CD4-positive, alpha-beta T cell treated with Interleukin-2 at 100 ng/mL for 4 hours (primary cell): ENCODE data around the gene LRRN4CL.
"Not testable (repeated sequence)": the region's sequence is repeated elsewhere in the genome, so short reads cannot be mapped to it uniquely, and the experiment has no call there.

Experiments
- DNase-seq: peaks from one replicate; pipeline ENCODE4 v3.0.0-alpha.2; 2020; ENCODE audit warnings: low spot score

LRRN4CL gene

DNA sequence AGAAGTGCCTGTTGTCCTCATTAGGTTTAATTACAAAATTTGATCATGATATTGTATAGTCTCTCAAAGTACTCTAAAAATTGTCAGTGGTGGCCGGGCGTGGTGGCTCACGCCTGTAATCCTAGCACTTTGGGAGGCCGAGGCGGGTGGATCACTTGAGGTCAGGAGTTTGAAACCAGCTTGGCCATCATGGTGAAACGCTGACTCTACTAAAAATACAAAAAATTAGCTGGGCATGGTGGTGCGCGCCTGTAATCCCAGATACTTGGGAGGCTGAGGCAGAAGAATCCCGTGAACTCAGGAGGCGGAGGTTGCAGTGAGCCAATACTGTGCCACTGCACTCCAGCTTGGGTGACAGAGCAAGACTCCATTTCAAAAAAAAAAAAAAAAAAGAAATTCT lies 13.9 kb downstream of the LRRN4CL start:
- not testable (repeated sequence) for DNase-seq

DNA sequence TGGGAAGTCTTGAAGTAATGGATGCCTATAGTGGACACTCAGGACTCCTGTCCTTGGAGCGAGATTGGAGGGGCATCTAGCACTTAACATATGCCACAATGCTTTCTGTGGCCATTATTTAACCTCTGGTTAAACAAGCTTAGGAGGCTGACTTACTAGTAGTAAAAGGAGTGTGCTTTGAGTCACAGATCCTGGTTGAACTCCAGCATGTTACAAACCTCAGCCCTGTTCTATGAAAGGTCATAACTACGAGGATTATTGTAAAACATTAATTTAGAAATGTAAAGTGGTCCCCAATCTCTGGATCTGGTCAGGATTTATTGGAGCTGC lies 16.2 kb downstream of the LRRN4CL start:
- no peak for DNase-seq

DNA sequence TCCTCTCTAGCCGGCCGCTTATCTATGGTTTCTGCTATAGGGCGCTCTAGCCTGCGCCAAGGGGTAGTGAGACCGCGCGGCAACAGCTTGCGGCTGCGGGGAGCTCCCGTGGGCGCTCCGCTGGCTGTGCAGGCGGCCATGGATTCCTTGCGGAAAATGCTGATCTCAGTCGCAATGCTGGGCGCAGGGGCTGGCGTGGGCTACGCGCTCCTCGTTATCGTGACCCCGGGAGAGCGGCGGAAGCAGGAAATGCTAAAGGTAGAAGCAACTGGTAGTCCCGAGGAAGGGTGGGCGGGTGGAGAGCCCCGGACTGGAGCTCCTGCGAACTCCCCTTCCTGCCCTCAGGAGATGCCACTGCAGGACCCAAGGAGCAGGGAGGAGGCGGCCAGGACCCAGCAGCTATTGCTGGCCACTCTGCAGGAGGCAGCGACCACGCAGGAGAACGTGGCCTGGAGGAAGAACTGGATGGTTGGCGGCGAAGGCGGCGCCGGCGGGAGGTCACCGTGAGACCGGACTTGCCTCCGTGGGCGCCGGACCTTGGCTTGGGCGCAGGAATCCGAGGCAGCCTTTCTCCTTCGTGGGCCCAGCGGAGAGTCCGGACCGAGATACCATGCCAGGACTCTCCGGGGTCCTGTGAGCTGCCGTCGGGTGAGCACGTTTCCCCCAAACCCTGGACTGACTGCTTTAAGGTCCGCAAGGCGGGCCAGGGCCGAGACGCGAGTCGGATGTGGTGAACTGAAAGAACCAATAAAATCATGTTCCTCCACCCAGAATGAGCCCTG lies 17.5 kb downstream of the LRRN4CL start, which contains the start of the genes LBHD1 and UQCC3:
Gene LBHD1, minus strand, starts transcription at position 660 of the 782 bp plus-strand sequence. CDS start 2,236 bp downstream, outside the sequence.
Gene UQCC3, plus strand, starts transcription at position 66 of the 782 bp plus-strand sequence. Its CDS starts 73 bp downstream, at position 139.
- DNase-seq, result peak; percentile 84

DNA sequence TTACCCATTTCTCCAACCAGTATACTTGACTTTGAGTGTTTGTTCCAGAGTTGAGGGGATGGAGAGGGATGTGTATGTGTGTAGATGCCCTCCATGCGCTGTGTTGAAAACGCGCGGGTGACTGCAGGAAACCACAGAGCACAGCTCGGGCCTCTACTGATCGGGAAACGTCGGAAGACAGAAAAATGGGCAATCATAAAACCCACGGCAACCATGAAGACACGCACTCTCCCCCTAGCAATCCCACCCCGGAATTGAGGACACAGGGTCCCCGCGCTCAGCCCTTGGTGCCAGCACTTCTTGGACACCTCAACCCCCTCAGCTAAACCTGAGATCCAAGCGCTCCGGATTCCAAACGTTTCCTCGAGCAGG lies 18.1 kb downstream of the LRRN4CL start:
- DNase-seq, result no peak

DNA sequence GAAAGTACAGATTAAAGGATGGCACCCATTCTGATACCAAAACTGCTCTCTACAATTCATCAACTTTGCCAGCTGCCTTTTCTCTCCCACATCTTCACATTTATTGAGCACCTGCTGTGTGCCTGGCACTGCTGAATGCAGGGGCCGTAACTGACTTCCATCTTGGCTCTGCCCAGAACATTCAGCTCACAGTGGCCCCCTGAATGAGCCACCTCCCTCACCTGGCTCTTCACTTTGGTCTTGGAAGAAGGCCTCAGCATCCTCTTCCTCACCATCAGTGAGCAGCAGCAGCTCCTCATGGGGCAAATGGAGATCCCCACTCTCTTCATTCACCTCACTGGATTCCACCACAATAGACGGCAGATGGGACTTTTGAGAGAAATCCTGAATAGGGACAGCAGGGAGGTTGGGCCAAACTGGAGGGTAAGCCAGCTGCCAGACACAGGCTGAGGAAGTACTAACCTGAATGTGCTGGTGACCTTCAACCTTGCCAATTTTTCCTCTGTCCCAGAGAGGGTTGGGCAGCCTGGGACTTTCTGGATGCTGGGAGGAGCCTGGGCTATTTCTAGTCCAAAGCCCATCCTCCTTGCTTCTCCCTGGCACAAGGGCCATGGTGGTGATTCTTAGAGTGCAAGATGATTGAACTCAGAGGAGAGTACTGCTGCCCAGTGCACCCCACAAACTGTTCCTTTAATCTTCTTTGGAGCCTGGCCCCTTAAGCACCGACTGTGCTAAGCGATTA lies 19.7 kb downstream of the LRRN4CL start:
- no peak for DNase-seq

DNA sequence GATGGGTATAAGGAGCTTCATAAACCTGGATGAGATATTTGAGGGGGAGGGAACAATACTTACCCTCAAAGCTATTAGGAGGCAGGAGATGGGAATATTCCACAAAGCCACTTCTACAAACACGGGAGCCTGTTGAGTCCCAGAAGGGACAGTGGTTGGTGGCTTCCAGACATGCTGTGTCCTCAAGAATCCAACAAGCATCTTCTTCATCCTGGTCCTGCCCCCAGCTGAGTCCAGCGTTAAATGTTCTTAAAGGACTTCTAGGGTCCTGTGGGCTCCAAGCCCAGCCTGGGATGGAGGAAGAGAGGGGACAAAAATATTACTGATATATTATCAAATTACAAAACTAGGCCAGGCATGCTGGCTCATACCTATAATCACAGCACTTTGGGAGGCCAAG lies 21.9 kb downstream of the LRRN4CL start:
- DNase-seq, result no peak

DNA sequence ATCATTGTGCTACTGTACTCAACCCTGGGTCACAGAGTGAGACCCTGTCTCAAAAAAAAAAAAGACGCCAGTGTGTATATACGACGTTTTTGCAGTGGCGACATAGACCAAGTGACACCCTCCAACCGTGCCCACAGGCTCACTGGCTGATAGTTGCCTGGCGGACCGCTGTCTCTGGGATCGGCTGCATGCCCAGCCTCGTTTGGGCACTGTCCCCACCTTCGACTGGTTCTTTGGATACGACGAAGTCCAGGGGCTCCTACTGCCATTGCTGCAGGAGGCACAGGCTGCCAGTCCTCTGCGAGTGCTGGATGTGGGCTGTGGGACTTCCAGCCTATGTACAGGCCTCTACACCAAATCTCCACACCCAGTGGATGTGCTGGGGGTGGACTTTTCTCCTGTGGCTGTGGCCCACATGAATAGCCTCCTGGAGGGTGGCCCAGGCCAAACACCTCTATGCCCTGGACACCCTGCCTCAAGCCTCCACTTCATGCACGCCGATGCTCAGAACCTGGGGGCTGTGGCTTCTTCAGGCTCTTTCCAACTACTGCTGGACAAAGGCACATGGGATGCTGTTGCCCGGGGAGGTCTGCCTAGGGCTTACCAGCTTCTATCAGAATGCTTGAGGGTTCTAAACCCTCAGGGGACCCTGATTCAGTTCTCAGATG lies 22.9 kb downstream of the LRRN4CL start:
- no peak for DNase-seq

DNA sequence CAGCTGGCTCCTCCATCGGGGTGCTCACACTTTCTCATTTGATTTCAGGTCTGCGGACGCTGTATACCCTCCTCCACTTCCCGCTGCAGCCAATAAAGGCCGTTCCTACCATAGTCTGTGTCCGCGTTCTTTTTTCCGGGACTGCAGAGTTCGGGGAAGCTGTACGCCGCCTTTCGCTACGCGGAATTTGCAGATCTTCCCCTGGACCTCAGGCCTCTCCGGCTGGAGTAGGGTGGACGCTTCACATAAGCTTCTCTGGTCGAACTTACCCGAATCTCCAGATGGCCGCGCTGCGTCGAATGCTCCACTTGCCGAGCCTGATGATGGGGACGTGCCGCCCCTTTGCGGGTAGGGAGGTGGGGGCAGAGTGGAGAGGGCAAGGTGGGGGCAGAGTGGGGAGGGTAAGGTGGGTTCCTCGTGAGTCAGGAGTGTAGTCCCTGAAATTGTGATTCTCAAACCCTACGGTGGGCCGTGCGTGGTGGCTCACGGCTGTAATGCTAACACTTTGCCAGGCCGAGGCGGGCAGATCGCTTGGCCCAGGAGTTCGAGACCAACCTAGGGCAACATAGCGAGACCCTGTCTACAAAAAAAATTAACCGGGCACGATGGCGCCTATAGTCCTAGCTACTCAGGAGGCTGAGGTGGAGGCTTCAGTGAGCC lies 23.6 kb downstream of the LRRN4CL start:
- peak; percentile 75 for DNase-seq

DNA sequence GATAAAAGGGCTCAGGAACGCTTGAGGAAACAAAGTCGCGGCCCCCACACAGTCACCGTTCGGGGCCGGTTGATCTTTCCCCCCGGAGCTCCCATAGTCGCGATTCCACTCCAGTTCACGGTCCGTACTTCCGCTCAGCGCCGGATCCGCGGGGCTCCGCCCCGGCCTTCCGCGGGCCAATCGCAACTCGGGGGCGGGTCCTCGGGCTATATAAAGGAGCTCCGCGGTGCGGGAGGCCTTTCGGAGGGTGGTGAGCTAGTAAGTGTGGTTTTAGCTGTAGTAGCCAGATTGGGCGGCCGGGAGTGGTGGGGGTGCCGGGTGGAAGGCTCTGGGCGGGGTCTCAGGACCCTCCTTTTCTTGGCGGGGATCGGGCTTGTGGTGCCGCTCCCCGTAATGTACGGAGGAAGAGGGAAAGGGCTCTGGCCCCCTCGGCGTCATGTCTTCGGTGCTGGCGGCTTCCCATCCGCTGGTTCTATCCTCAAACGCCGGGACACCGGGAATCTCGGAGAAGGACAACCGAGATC lies 24.2 kb downstream of the LRRN4CL start, which contains the start of the genes C11orf98 and CSKMT:
Gene C11orf98, minus strand, starts transcription at position 136 of the 524 bp plus-strand sequence. Its CDS starts 41 bp downstream, at position 95.
Gene CSKMT, plus strand, starts transcription at position 238 of the 524 bp plus-strand sequence. CDS start 568 bp downstream, outside the sequence.
- DNase-seq, result peak; percentile 97

DNA sequence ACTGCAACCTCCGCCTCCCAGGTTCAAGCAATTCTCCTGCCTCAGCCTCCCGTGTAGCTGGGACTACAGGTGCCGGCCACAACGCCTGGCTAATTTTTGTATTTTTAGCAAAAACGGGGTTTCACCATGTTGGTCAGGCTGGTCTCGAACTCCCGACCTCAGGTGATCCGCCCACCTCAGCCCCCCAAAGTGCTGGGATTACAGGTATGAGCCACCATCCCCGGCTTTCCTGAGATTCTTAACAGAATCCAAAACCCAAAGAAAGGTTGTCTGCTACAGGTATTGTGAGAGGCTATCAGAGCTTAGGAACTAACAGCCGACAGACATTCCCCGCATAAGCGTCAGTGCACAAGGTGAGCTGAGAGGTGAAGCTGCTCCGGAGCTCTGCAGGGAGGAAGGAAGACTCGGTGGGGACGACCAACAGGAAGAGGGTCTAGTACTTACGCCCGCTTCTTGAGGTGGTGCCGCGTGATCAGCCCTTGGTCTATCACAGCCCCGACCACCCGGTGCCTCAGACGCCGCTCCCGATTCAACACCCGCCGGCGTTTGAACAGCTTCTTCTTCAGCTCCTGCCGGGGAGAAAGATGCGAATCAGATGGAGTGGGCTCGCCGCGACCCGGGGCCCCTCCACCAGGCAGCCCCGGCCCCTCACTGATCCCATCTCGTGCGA lies 24.8 kb downstream of the LRRN4CL start:
- DNase-seq, result peak; percentile 54

DNA sequence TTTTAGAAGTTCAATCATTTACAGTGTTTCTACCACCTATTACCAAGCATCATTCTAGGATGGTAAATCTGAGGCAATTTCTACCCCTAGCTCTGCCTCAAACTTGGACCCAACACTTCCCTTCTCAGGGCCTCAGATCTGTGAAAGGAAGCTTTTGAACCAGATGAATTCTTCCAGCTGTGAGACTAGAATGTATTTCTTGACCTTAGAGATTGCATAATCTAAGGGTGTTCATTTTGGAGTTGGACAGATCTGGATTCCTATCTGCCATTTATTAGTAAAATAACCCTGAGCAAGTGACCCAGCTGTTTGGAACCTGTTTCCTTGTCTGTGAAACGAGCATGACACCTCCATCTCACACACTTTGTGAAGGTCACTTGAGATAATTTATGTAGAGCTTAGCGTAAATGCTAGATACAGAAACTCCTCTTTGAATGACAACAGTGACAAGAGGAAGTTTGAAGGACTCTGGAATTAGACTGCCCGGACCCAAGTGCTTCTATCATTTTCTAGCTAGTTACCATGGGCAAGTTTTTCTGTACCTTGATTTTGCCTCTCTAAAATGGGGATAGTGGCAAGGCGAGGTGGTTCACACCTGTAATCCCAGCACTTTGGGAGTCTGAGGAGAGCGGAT lies 32.4 kb downstream of the LRRN4CL start:
- DNase-seq, result no peak

DNA sequence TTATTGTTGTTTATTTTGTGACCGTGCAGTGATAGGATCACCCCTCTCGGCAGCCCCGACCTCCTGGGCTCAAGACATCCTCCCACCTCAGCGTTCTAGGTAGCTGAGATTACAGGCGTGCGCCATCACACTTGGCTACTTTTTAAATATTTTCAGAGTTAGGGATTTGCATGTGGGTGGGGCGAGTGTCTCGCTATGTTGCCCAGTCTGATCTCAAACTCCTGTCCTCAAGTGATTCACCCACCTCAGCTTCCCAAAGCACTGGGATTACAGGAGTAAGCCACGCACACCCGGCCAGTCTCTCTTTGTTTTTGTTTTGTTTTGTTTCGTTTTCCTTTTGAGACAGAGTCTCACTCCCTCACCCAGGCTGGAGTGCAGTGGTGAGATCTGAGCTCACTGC lies 35.0 kb downstream of the LRRN4CL start:
- no peak for DNase-seq

DNA sequence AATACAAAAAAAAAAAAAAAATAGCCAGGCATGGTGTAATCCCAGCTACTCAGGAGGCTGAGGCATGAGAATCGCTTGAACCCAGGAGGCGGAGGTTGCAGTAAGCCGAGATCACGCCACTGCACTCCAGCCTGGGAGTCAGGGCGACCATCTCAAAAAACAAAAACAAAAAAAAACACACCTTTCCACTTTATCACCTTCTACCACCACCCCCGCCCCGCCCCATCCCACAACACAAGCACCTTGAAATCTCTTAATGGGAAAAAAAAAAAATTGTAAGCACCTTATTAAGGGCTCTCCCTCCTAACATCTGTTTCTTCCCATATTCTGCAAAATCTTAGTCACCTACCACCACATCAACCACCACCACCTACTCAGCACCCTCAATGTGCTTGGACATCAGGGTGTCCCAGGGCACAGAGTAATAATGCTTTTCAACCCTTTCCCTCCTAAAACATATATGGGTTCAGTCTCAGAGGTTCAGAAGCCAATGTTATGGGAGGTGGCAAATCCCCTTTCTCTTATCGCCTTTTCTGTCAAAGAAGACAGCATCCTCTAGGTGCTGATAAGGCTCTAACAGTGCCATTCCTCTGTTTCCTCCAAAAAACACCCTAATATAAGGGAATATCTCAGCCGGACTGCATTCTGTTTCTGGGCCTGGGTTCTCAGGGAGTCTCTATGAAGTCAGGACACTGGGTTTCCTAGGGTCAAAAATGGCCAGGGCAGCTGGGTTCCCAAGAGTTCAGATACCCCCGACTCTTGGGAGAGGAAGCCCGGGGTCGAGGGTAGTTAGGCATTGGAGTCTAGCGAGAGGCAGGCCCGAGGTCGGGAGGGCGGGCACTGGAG lies 36.9 kb downstream of the LRRN4CL start:
- DNase-seq, result peak; percentile 77

DNA sequence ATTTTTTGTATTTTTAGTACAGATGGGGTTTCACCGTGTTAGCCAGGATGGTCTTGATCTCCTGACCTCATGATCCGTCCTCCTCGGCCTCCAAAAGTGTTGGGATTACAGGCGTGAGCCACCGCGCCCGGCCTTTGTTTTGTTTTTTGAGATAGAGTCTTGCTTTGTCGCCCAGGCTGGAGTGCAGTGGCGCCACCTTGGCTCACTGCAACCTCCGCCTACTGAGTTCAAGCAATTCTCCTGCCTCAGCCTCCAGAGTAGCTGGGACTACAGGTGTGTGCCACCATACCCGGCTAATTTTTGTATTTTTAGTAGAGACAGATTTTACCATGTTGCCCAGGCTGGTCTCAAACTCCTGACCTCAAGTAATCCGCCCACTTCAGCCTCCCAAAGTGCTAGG lies 39.0 kb downstream of the LRRN4CL start:
- DNase-seq, result not testable (repeated sequence)

DNA sequence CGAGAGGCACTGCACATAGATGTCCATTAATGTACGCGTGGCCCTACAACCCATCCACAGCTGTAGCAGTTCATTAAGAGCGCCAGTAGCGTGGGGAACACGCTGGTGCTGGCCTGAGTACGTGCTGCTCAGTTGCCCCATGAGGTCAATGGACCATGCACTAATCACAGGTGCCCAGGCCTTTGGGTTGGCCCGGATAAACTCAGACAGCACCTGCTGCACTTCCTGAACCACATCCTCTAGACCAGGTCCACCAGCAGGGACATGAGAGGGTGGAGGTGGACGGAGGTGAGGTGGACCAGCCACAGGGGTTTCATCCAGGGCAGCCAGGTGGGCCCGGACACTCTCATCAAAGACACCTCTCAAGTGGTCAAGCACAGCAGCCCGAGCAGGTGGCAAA lies 39.8 kb downstream of the LRRN4CL start:
- DNase-seq, result no peak

DNA sequence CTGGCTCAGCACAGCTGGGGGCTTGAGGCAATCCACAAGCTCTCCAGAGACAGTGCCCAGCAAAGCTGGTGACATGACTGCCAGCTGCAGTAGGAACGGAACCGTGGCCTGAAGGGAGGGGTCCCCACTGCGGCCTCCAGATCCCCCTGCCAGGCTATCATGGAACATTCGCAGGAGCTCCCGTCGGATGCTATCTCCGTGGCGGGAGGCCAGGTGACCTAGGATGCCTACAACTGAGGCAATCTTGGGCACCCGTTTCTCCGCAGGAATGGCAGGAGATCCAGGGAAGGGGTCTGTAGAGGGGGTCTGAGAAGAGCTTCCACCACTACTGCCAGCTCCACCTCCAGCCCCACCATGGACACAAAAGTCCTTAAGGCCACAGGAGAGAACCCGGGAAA lies 40.4 kb downstream of the LRRN4CL start:
- no peak for DNase-seq

DNA sequence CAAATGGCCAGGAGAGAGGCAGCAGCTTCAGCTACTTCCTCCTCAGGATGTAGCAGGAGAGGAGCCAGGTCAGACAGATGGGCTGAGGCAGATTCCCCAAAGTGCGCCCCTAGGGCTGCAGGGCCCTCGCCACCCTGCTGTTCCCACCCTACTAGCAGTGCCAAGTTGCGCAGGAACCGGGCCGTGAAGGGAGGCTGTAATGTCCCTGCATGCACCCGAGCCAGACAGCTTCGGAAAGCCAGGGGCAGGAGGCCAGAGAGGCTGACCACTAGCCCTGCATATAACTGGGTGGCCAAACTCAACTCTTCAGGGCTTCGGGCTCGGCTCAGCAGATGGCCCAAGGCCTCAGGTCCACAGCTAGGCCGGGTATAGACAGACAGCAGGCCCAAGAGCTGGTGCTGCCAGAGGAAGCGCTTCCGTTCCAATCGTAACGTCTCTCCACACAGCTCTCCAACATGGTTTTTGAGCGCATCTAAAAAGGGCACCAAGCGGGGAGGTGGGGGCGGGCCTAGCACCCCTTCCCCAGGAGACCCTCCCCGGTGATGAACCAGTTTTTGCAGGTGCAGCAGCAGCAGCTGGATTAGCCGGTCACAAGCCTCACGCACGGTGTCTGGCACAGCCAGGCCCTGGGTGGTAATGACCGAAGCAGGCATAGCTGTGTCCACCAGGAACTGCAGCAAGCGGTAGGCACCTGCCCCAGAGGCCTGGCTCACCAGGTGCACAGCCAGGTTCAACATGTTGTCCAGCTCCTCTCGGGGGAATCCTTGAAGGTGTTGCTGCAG lies 41.0 kb downstream of the LRRN4CL start:
- DNase-seq, result no peak

DNA sequence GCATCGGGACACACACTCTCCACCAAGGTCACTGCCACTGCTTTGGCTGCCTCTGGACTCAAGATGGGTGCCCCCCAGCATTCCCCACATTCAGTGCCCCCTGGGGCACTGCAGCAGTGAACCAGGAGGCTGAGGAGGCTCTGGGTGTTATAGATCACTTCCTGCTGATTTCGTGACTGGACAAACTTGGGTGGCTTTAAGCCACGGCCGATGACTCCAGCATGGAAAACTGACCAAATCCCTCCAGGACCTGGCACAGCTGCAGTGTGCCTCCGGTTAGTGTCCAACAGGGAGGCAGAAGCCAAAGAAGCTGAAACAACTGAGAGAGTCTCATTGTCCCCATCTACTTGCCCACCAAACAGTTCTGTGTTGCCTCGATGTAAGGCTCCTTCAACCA lies 41.7 kb downstream of the LRRN4CL start:
- no peak for DNase-seq
